ENCODE data around the gene VDAC1.

Gene VDAC1

DNA sequence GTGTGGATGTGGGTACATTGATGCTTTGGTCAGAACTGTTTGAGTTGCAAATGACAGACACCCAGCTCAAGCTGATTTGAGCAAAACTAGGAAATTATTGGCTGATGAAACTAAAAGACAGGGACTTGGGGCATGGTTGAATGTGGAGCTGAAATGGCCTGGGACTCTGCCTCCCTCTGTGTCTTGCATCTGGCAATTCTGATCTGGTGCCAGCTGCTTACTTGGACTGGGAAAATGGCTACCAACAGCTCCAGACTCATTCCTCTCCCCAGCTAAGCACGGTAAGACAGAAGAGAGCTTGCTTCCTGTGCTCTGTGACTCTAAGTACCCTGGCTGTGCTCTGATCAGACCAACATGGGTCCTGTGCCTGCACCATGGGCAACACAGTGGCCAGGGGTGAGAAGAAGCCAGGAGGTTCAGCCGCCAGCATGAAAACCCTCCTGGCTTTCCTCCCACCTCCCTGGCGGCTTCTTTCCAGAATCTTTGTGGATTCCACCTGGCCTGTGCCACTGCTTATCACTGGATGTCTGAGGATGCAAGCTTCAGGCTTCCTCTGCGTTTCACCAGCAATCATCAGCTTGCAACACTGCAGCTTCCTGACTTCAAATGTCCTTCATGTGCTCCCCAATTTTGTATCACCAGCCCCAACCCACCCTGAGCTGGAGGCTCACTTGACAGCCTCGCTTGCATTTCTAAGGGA, 80.4 kb downstream of the VDAC1 start:
- DNase-seq: no peak

DNA sequence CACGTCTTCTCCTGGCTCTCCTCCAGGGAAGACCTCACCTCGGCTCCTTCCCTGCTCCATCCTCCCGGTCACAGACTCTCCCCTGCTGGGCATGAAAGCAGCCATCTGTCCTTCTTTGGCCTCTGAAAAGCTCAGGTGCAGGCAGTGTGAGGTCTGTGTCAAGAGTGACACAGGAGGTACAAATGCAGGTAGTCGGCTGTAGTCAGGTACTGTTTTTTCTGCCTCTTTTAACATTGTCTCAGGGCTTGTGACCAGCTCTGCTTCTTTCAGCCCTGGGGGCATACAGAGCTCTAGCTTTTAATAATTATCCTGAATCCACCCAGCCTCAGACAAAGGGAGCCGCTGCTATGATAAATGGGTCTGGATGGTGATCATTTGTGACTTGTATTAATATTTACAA, 82.8 kb downstream of the VDAC1 start:
- no peak for DNase-seq
